Parathyroid adenoma (tissue), 2 donors: ENCODE data around the gene ABCC12.
"Not testable (repeated sequence)": the region's sequence is repeated elsewhere in the genome, so short reads cannot be mapped to it uniquely, and the experiment has no call there.

Source experiments
- H2AFZ ChIP-seq: fragments of 300-600 bp; sonication (generic); one replicate; pipeline ENCODE4 v1.7.0; 2017; ENCODE audit warnings: antibody characterized with exemption, mild to moderate bottlenecking
- H3K27ac ChIP-seq: fragments of 300-600 bp; sonication (generic); one replicate; pipeline ENCODE4 v1.7.0; 2017
- H3K27me3 ChIP-seq: fragments of 300-600 bp; sonication (generic); one replicate; pipeline ENCODE4 v1.7.0; 2017; ENCODE audit warnings: low read length; ENCODE audit not compliant: control insufficient read depth, insufficient read depth
- H3K36me3 ChIP-seq: fragments of 300-600 bp; sonication (generic); one replicate; pipeline ENCODE4 v1.7.0; 2017; ENCODE audit warnings: low read length; ENCODE audit not compliant: control insufficient read depth, insufficient read depth
- H3K4me1 ChIP-seq: fragments of 300-600 bp; sonication (generic); one replicate; pipeline ENCODE4 v1.7.0; 2017; ENCODE audit warnings: control low read depth
- H3K4me2 ChIP-seq: fragments of 300-600 bp; sonication (generic); one replicate; pipeline ENCODE4 v1.7.0; 2017; ENCODE audit warnings: low read length
- H3K4me3 ChIP-seq: fragments of 300-600 bp; sonication (generic); one replicate; pipeline ENCODE4 v1.7.0; 2017; ENCODE audit warnings: low read depth, low read length
- H3K79me2 ChIP-seq: fragments of 300-600 bp; sonication (generic); one replicate; pipeline ENCODE4 v1.7.0; 2017; ENCODE audit warnings: control low read depth
- H3K9ac ChIP-seq: fragments of 300-600 bp; sonication (generic); one replicate; pipeline ENCODE4 v1.7.0; 2017; ENCODE audit warnings: mild to moderate bottlenecking
- H3K9me3 ChIP-seq: fragments of 300-600 bp; sonication (generic); one replicate; pipeline ENCODE4 v1.7.0; 2017; ENCODE audit warnings: low read length; ENCODE audit not compliant: control insufficient read depth
- TF ChIP-seq, protein P1 (sequence below): fragments of 300-600 bp; sonication (generic); IDR thresholded peaks from one replicate; pipeline ENCODE4 v1.7.0; 2017; ENCODE audit warnings: antibody characterized with exemption, mild to moderate bottlenecking
- donor health status: primary hyperparathyroidism.

Gene ABCC12

GRCh38 chr16:48187779-48188178, 32.0 kb upstream of the ABCC12 start:
- H2AFZ ChIP-seq, result no peak overlapping the region
- no peak overlapping the region for H3K9ac ChIP-seq
- TF ChIP-seq, protein P1, sequence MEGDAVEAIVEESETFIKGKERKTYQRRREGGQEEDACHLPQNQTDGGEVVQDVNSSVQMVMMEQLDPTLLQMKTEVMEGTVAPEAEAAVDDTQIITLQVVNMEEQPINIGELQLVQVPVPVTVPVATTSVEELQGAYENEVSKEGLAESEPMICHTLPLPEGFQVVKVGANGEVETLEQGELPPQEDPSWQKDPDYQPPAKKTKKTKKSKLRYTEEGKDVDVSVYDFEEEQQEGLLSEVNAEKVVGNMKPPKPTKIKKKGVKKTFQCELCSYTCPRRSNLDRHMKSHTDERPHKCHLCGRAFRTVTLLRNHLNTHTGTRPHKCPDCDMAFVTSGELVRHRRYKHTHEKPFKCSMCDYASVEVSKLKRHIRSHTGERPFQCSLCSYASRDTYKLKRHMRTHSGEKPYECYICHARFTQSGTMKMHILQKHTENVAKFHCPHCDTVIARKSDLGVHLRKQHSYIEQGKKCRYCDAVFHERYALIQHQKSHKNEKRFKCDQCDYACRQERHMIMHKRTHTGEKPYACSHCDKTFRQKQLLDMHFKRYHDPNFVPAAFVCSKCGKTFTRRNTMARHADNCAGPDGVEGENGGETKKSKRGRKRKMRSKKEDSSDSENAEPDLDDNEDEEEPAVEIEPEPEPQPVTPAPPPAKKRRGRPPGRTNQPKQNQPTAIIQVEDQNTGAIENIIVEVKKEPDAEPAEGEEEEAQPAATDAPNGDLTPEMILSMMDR, result no peak
- no peaks in the 10 kb centered on the region for H3K27me3 ChIP-seq
- no peaks in the 10 kb centered on the region for H3K4me1 ChIP-seq
- H3K9me3 ChIP-seq, result no peaks in the 10 kb centered on the region
- no peak overlapping the region for H3K27ac ChIP-seq
- no peak overlapping the region for H3K4me2 ChIP-seq
- no peaks in the 10 kb centered on the region for H3K79me2 ChIP-seq
- no peak overlapping the region for H3K4me3 ChIP-seq
- no peaks in the 10 kb centered on the region for H3K36me3 ChIP-seq

GRCh38 chr16:48184681-48185080, 28.9 kb upstream of the ABCC12 start:
- Histone ChIP-seq H3K4me3 (no peak overlapping the region), H3K27me3 (no peaks in the 10 kb centered on the region), H3K36me3 (no peaks in the 10 kb centered on the region), H2AFZ (no peak overlapping the region), H3K9ac (no peak overlapping the region), H3K4me2 (no peak overlapping the region), H3K9me3 (no peaks in the 10 kb centered on the region), H3K4me1 (no peaks in the 10 kb centered on the region), H3K79me2 (no peaks in the 10 kb centered on the region), H3K27ac (no peak overlapping the region)
- TF ChIP-seq, protein P1, result no peak

GRCh38 chr16:48182979-48183537, 27.3 kb upstream of the ABCC12 start:
- Histone ChIP-seq H3K4me1 (no peaks in the 10 kb centered on the region), H3K27ac (no peak overlapping the region), H3K36me3 (no peaks in the 10 kb centered on the region), H3K4me2 (no peak overlapping the region), H3K27me3 (no peaks in the 10 kb centered on the region), H3K4me3 (no peak overlapping the region), H3K9ac (no peak overlapping the region), H3K79me2 (no peaks in the 10 kb centered on the region), H3K9me3 (no peaks in the 10 kb centered on the region), H2AFZ (no peak overlapping the region)
- TF ChIP-seq, protein P1, result no peak

DNA sequence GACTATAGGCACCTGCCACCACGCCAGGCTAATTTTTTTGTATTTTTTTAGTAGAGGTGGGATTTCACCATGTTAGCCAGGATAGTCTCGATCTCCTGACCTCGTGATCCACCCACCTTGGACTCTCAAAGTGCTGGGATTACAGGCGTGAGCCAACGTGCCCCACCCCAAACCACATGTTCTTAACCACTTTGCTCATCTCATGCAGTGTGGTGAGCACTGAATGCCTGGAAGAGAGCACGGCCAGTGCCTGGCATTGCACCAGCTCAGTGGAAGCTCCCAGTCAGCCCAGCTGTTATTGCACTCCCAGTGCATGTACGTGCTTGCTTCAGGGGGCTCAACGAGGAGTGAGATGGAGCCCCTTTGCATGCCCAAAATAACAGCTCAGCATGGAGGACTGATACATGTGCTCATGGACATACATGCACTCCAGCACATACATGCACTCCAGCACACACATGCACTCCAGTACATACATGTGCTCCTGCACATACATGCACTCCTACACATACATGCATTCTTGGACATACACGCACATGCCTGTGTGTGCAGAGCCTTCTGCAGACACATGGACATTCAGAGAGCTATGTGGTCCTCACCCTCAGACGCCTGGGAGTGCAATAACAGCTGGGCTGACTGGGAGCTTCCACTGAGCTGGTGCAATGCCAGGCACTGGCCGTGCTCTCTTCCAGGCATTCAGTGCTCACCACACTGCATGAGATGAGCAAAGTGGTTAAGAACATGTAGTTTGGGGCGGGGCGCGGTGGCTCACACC, 26.1 kb upstream of the ABCC12 start:
- H3K4me3 ChIP-seq, H3K36me3 ChIP-seq, H3K9ac ChIP-seq, H3K4me2 ChIP-seq, H3K9me3 ChIP-seq, H2AFZ ChIP-seq, H3K4me1 ChIP-seq, H3K27me3 ChIP-seq, H3K79me2 ChIP-seq, H3K27ac ChIP-seq: not testable (repeated sequence)

DNA sequence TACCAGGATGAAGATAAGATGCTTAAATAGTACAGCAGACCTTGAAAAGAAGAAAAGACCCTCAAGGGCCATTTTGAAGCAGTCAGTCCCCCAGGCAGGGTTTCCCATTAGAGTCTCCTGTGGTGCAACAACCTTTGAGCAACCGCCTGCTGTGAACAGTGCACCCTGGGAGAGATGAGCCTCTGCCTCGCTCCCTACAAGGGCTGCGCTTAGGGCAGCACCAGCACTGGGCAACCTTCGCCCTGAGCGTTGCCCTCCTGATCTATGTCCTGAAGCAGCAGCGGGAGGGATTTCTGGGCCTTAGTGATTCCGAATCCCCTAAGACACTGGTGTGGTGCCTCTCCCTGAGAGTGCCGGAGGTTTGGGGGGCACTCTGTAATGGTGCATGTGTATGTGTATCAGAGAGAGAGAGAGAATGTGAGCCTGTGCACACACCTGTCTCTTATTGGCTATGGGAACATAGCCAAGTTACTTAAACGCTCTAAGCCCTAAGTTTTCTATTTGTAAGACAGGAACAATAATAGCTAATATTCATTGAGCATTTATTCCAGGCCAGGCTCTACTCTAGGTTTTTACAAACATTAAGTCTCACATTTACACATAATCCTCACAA, 25.2 kb upstream of the ABCC12 start:
- H3K4me2 ChIP-seq, result no peak overlapping the region
- H3K4me1 ChIP-seq, result no peaks in the 10 kb centered on the region
- no peaks in the 10 kb centered on the region for H3K36me3 ChIP-seq
- H3K27me3 ChIP-seq, result no peaks in the 10 kb centered on the region
- no peaks in the 10 kb centered on the region for H3K9me3 ChIP-seq
- H3K79me2 ChIP-seq, result no peaks in the 10 kb centered on the region
- no peak overlapping the region for H2AFZ ChIP-seq
- no peak overlapping the region for H3K4me3 ChIP-seq
- H3K9ac ChIP-seq, result no peak overlapping the region
- no peak overlapping the region for H3K27ac ChIP-seq
- TF ChIP-seq, protein P1, result no peak
